ENCODE data around the gene HS6ST1. TPM values are rescaled to one million over a fixed set of nuclear protein-coding genes. Genes with fewer than 3 reads are reported as not detected.

The HS6ST1 gene
- total and polyA plus RNA-seq, 4 donors: 17.9 to 31.9 (median 25.4) TPM

DNA sequence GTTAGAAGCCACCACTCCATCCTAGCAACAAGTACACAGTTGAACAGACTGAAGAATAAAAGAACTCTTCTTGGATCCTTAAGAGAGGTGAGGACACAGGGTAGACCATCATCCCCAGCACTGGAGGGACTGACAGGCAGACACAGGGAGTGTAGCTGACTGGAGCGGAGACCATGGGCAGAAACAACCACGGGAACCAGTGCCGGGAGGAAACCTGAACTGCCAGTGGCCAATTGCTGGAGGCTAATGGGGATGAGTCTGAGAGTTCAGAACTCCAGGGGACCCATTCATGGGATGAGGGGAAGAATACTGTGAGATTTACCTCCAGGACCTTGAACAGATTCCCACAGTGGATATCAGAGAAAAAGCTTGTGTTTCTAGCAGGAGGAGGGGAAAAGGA is 76.8 kb downstream of the HS6ST1 start:
- no peak overlapping the region for H3K9ac ChIP-seq (ENCODE audit: low read depth in 1 of 2, low read length in 2 of 2)
- H3K4me1 ChIP-seq (ENCODE audit: control insufficient read depth in 4 of 4, insufficient read depth in 4 of 4, low read length in 3 of 4): no peaks in the 10 kb centered on the region
- TF ChIP-seq, protein P1, sequence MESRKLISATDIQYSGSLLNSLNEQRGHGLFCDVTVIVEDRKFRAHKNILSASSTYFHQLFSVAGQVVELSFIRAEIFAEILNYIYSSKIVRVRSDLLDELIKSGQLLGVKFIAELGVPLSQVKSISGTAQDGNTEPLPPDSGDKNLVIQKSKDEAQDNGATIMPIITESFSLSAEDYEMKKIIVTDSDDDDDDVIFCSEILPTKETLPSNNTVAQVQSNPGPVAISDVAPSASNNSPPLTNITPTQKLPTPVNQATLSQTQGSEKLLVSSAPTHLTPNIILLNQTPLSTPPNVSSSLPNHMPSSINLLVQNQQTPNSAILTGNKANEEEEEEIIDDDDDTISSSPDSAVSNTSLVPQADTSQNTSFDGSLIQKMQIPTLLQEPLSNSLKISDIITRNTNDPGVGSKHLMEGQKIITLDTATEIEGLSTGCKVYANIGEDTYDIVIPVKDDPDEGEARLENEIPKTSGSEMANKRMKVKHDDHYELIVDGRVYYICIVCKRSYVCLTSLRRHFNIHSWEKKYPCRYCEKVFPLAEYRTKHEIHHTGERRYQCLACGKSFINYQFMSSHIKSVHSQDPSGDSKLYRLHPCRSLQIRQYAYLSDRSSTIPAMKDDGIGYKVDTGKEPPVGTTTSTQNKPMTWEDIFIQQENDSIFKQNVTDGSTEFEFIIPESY (IDR thresholded peaks at IDR 0.05): no peak
- TF ChIP-seq, protein P2, sequence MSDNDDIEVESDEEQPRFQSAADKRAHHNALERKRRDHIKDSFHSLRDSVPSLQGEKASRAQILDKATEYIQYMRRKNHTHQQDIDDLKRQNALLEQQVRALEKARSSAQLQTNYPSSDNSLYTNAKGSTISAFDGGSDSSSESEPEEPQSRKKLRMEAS (IDR thresholded peaks at IDR 0.05): no peak
- TF ChIP-seq, protein P3, sequence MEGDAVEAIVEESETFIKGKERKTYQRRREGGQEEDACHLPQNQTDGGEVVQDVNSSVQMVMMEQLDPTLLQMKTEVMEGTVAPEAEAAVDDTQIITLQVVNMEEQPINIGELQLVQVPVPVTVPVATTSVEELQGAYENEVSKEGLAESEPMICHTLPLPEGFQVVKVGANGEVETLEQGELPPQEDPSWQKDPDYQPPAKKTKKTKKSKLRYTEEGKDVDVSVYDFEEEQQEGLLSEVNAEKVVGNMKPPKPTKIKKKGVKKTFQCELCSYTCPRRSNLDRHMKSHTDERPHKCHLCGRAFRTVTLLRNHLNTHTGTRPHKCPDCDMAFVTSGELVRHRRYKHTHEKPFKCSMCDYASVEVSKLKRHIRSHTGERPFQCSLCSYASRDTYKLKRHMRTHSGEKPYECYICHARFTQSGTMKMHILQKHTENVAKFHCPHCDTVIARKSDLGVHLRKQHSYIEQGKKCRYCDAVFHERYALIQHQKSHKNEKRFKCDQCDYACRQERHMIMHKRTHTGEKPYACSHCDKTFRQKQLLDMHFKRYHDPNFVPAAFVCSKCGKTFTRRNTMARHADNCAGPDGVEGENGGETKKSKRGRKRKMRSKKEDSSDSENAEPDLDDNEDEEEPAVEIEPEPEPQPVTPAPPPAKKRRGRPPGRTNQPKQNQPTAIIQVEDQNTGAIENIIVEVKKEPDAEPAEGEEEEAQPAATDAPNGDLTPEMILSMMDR (IDR thresholded peaks at IDR 0.05; ENCODE audit: low read depth, low read length, missing input control): no peak
- TF ChIP-seq FOXA2 (IDR thresholded peaks at IDR 0.05): no peak
- TF ChIP-seq GABPA (IDR thresholded peaks at IDR 0.05 in 1 of 2, conservative IDR thresholded peaks at IDR 0.05 in 1 of 2): no peak
- no peak for TF ChIP-seq FOXA1 (IDR thresholded peaks at IDR 0.05)
- TF ChIP-seq HNF4G (IDR thresholded peaks at IDR 0.05): no peak
- TF ChIP-seq, protein P4, sequence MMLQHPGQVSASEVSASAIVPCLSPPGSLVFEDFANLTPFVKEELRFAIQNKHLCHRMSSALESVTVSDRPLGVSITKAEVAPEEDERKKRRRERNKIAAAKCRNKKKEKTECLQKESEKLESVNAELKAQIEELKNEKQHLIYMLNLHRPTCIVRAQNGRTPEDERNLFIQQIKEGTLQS (IDR thresholded peaks at IDR 0.05): no peak
- no peak for TF ChIP-seq SP1 (IDR thresholded peaks at IDR 0.05)
- TF ChIP-seq TAF1 (conservative IDR thresholded peaks at IDR 0.05): no peak
- TF ChIP-seq YY1 (IDR thresholded peaks at IDR 0.05): no peak
- no peak for TF ChIP-seq NR2F2 (IDR thresholded peaks at IDR 0.05)
- no peak overlapping the region for H3K4me3 ChIP-seq (ENCODE audit: low read depth in 1 of 3, low read length in 3 of 3)
- no peaks in the 10 kb centered on the region for H3K9me3 ChIP-seq (ENCODE audit: control insufficient read depth in 4 of 4, low read length in 3 of 4)
- no peaks in the 10 kb centered on the region for H3K36me3 ChIP-seq (ENCODE audit: control insufficient read depth in 4 of 4, insufficient read depth in 3 of 4, low read depth in 1 of 4, low read length in 3 of 4)
- WGBS: 80% methylated on average over 3 of the region's 3 CpGs
- H3K27me3 ChIP-seq (ENCODE audit: control insufficient read depth in 4 of 4, insufficient read depth in 4 of 4, low read length in 3 of 4): no peaks in the 10 kb centered on the region
- H3K27ac ChIP-seq (ENCODE audit: low read depth in 1 of 2, low read length in 2 of 2): no peak overlapping the region
- DNase-seq (ENCODE audit: low spot score): no peak

DNA sequence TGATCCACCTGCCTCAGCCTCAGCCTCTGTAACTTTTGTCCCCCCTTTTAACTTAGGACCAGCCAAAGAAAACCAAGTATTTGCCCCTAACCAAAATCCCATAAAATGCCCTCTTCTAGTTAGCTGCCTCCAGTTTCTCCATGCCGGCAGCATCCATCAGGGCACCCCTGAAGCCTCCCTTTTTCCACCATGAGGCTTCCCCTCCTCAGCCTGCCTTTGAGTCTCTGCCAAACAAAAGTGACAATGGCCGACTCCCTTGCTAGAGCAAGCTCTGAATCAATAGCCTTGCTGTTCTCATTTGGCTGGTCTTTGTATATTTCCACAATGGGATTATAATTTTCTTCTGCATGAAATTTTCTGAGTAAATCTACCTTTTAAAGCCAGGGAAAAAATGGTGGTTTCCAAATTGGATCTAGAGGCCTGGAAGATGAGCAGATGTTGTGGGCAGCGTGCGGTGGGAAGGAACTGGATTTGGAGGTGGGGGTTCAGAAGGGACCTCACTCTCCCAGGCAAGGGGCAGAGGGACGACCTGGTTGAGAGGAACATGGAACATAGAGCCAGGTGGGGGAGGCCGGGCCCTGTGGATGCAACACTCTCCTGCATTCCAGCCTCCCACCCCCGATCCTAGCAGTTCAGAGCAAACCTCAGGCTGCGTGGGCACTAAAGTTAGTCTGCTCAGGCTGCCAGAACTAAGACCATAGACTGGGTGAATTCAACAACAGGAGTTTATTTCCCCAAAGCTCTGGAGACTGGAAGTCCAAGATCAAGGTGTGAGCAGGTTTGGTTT is 80.6 kb downstream of the HS6ST1 start:
- Histone ChIP-seq H3K4me3 (ENCODE audit: low read depth in 1 of 3, low read length in 3 of 3) (no peak overlapping the region), H3K9ac (ENCODE audit: low read depth in 1 of 2, low read length in 2 of 2) (no peak overlapping the region), H3K27ac (ENCODE audit: low read depth in 1 of 2, low read length in 2 of 2) (no peak overlapping the region), H3K36me3 (ENCODE audit: control insufficient read depth in 4 of 4, insufficient read depth in 3 of 4, low read depth in 1 of 4, low read length in 3 of 4) (no peaks in the 10 kb centered on the region), H3K4me1 (ENCODE audit: control insufficient read depth in 4 of 4, insufficient read depth in 4 of 4, low read length in 3 of 4) (peaks cover 0 to 7% (median 5%) of the 10 kb centered on the region in 4 donors), H3K9me3 (ENCODE audit: control insufficient read depth in 4 of 4, low read length in 3 of 4) (no peaks in the 10 kb centered on the region), H3K27me3 (ENCODE audit: control insufficient read depth in 4 of 4, insufficient read depth in 4 of 4, low read length in 3 of 4) (no peaks in the 10 kb centered on the region)
- WGBS: 93% methylated on average over 8 of the region's 8 CpGs
- no peak for DNase-seq (ENCODE audit: low spot score)
- TF ChIP-seq TAF1 (conservative IDR thresholded peaks at IDR 0.05) (no peak), YY1 (IDR thresholded peaks at IDR 0.05) (no peak), FOXA1 (IDR thresholded peaks at IDR 0.05) (no peak), HNF4A (conservative IDR thresholded peaks at IDR 0.05) (no peak), SP1 (IDR thresholded peaks at IDR 0.05) (no peak), RAD21 (IDR thresholded peaks at IDR 0.05) (no peak), EGR1 (IDR thresholded peaks at IDR 0.05; ENCODE audit: low read depth in 2 of 2) (no peak), RXRA (IDR thresholded peaks at IDR 0.05) (no peak)
- TF ChIP-seq, protein P5, sequence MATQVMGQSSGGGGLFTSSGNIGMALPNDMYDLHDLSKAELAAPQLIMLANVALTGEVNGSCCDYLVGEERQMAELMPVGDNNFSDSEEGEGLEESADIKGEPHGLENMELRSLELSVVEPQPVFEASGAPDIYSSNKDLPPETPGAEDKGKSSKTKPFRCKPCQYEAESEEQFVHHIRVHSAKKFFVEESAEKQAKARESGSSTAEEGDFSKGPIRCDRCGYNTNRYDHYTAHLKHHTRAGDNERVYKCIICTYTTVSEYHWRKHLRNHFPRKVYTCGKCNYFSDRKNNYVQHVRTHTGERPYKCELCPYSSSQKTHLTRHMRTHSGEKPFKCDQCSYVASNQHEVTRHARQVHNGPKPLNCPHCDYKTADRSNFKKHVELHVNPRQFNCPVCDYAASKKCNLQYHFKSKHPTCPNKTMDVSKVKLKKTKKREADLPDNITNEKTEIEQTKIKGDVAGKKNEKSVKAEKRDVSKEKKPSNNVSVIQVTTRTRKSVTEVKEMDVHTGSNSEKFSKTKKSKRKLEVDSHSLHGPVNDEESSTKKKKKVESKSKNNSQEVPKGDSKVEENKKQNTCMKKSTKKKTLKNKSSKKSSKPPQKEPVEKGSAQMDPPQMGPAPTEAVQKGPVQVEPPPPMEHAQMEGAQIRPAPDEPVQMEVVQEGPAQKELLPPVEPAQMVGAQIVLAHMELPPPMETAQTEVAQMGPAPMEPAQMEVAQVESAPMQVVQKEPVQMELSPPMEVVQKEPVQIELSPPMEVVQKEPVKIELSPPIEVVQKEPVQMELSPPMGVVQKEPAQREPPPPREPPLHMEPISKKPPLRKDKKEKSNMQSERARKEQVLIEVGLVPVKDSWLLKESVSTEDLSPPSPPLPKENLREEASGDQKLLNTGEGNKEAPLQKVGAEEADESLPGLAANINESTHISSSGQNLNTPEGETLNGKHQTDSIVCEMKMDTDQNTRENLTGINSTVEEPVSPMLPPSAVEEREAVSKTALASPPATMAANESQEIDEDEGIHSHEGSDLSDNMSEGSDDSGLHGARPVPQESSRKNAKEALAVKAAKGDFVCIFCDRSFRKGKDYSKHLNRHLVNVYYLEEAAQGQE (IDR thresholded peaks at IDR 0.05): no peak
- TF ChIP-seq, protein P1 (IDR thresholded peaks at IDR 0.05): no peak
- TF ChIP-seq, protein P2 (IDR thresholded peaks at IDR 0.05): no peak
- TF ChIP-seq, protein P3 (IDR thresholded peaks at IDR 0.05; ENCODE audit: low read depth, low read length, missing input control): no peak
- TF ChIP-seq, protein P4 (IDR thresholded peaks at IDR 0.05): no peak
